K562 (cell line): ENCODE data around the gene HOXB3. TPM values are rescaled to one million over a fixed set of nuclear protein-coding genes. Genes with fewer than 3 reads are reported as not detected.
A peak's percentile ranks its signal among the peaks of the same experiment; 100 is the strongest.

Experiments used
- ATAC-seq: fragments of 200-7000 bp; cut with Tn5 transposase; 3 replicates; pipeline ENCODE4 v1.9.1; 2020; ENCODE audit warnings: moderate library complexity
- BruUV-seq: library from RNA; stranded (reverse); fragments of 400-500 nt; replicated peaks from 2 replicates; lab custom pipeline; 2021; lab: Mats Ljungman, UMichigan
- CTCF ChIA-PET: fragments of 300-600 bp; formaldehyde crosslinking; extraction: SDS; loops from one replicate; lab custom pipeline; 2021; ENCODE audit warnings: low intra/inter-chr PET ratio; lab: Yijun Ruan, JAX
- POLR2A ChIA-PET: fragments of 300-600, 350-650 bp; sonication (Branson Sonifier 250); formaldehyde crosslinking; extraction: SDS; loops from one replicate; lab custom pipeline; 2021; ENCODE audit warnings: antibody characterized with exemption, inconsistent platforms; lab: Yijun Ruan, JAX
- DNase-seq, 4 experiments: peaks; one replicate each; pipeline versions ENCODE4 v3.0.0 to v3.0.0-alpha.2; 2011 to 2018; ENCODE audit warnings: low spot score in 3 of 4, mixed read lengths in 3 of 4; ENCODE audit errors: extremely low read depth in 1 of 4
- FAIRE-seq: peaks from 2 replicates; lab custom pipeline; 2011; peaks lifted over from hg19 to GRCh38; lab: Jason Lieb, UNC
- H2AFZ ChIP-seq: 2 replicates; pipeline ENCODE4 v1.6.0; 2011; ENCODE audit warnings: low read depth, low read length, control low read depth, inconsistent platforms
- H3K27ac ChIP-seq: fragments of 200-600 bp; 3 replicates; pipeline ENCODE4 v1.8.0; 2011; ENCODE audit warnings: low read depth, mild to moderate bottlenecking, control low read depth, inconsistent platforms, low read length, moderate library complexity, mixed read lengths; ENCODE audit errors: extremely low read depth
- H3K27me3 ChIP-seq, 2 experiments: fragments of 300-600 bp in 1 of 2; 2 replicates in 1 of 2; 3 replicates in 1 of 2; pipeline versions ENCODE4 v1.6.0 to v1.8.0; 2011; ENCODE audit warnings: inconsistent platforms in 2 of 2, low read length in 2 of 2, mild to moderate bottlenecking in 1 of 2, mixed read lengths in 1 of 2, moderate library complexity in 1 of 2; ENCODE audit not compliant: control insufficient read depth in 2 of 2, insufficient read depth in 2 of 2
- H3K36me3 ChIP-seq: fragments of 300-600 bp; 3 replicates; pipeline ENCODE4 v1.8.0; 2011; ENCODE audit warnings: mild to moderate bottlenecking, low read length, inconsistent platforms; ENCODE audit not compliant: control insufficient read depth, insufficient read depth
- H3K4me1 ChIP-seq, 2 experiments: fragments of 200-600 bp in 1 of 2; replicated peaks in 1 of 2; 2 replicates in 1 of 2; 3 replicates in 1 of 2; pipeline versions ENCODE4 v1.5.1 to v1.8.0; 2011; ENCODE audit warnings: inconsistent platforms in 2 of 2, low read length in 2 of 2, mild to moderate bottlenecking in 1 of 2, mixed read lengths in 1 of 2, moderate library complexity in 1 of 2; ENCODE audit not compliant: control insufficient read depth in 2 of 2, insufficient read depth in 2 of 2
- H3K4me2 ChIP-seq: 2 replicates; pipeline ENCODE4 v1.6.1; 2011; ENCODE audit warnings: low read length, control low read depth, inconsistent platforms, mixed read lengths; ENCODE audit not compliant: insufficient read depth
- H3K4me3 ChIP-seq: fragments of 200-600 bp; sonication (generic), shearing (Covaris generic); 2 replicates; pipeline ENCODE4 v1.5.1; 2016; ENCODE audit warnings: control low read depth, inconsistent platforms
- H3K79me2 ChIP-seq: fragments of 200-600 bp; 3 replicates; pipeline ENCODE4 v1.8.0; 2011; ENCODE audit warnings: low read length, inconsistent platforms; ENCODE audit not compliant: control insufficient read depth, insufficient read depth
- H3K9ac ChIP-seq, 2 experiments: 2 replicates each; pipeline versions ENCODE4 v1.6.0 to v1.6.1; 2011; ENCODE audit warnings: low read depth in 2 of 2, low read length in 2 of 2, control low read depth in 1 of 2, inconsistent platforms in 1 of 2, mild to moderate bottlenecking in 1 of 2, mixed read lengths in 1 of 2; ENCODE audit not compliant: insufficient read depth in 1 of 2
- H3K9me1 ChIP-seq: one replicate; pipeline ENCODE4 v1.6.0; 2011; ENCODE audit warnings: inconsistent platforms, mild to moderate bottlenecking, low read length, moderate library complexity; ENCODE audit not compliant: control insufficient read depth, insufficient read depth
- H3K9me3 ChIP-seq: replicated peaks from 2 replicates; pipeline ENCODE4 v1.5.1; 2011; ENCODE audit warnings: low read depth, low read length, inconsistent platforms; ENCODE audit not compliant: control insufficient read depth, insufficient read depth
- H4K20me1 ChIP-seq: replicated peaks from 2 replicates; pipeline ENCODE4 v1.6.1; 2011; ENCODE audit warnings: low read length, inconsistent platforms, mixed read lengths; ENCODE audit not compliant: control insufficient read depth, insufficient read depth
- JUNB ChIP-seq: fragments of 450-650 bp; formaldehyde crosslinking; conservative IDR thresholded peaks from 2 replicates; pipeline ENCODE4 v1.4.0; 2020; ENCODE audit warnings: mild to moderate bottlenecking
- RBM14 ChIP-seq: fragments of 200-400 bp; formaldehyde crosslinking; IDR thresholded peaks from 2 replicates; pipeline ENCODE4 v1.6.1; 2018; ENCODE audit warnings: low read depth, mild to moderate bottlenecking, low read length, moderate library complexity, borderline replicate concordance; ENCODE audit not compliant: insufficient read depth
- ZBTB33 ChIP-seq: sonication (generic); formaldehyde crosslinking; IDR thresholded peaks from 2 replicates; pipeline ENCODE4 v1.8.1; 2023; ENCODE audit warnings: mild to moderate bottlenecking, missing genetic modification reagents
- WGBS: fragments of 100-300 bp; shearing (Covaris generic); methylation state at CpG from one replicate; pipeline ENCODE4 v1.1.6; 2016; ENCODE audit warnings: low coverage, mixed read lengths; ENCODE audit not compliant: insufficient coverage; ENCODE audit errors: missing lambda C conversion rate; 5-methylcytosine and 5-hydroxymethylcytosine counted together
- in situ Hi-C: fragments of 300-500 bp; cut with MboI; formaldehyde crosslinking; loops from 4 replicates; pipeline ENCODE4 v1.15.0; 2018; ENCODE audit warnings: inconsistent platforms, mixed read lengths
- intact Hi-C: fragments of 100-400 bp; cut with micrococcal nuclease; formaldehyde crosslinking; loops from 2 replicates; pipeline ENCODE4 v1.14.2; 2022
- polyA plus RNA-seq, 8 experiments: library from polyadenylated mRNA; depleted of rRNA in 4 of 8; stranded (reverse) in 5 of 8; unstranded in 3 of 8; fragments of >200 nt; fragmentation: Nextera tagmentation in 2 of 8; fragmentation: Illumina TruSeq in 1 of 8; extraction: Ambion mirVana in 2 of 8; extraction: Trizol in 1 of 8; gene quantifications; 2 replicates each; pipeline versions ENCODE4 v1.2.1 to v1.2.3, GENCODE V29; 2011 to 2014; ENCODE audit warnings: inconsistent platforms in 1 of 8, missing spikeins in 1 of 8
- total RNA-seq, 7 experiments: library from RNA; depleted of rRNA in 6 of 7; stranded (reverse); fragments of >200 nt in 6 of 7; fragmentation: Illumina TruSeq in 2 of 7; extraction: Trizol in 2 of 7; gene quantifications; 2 replicates each; pipeline versions ENCODE4 v1.2.1 to v1.2.3, GENCODE V29; 2011 to 2021; ENCODE audit warnings: low replicate concordance in 1 of 7

HOXB3 gene
- total and polyA plus RNA-seq, 9 of the 15 experiments (the other 6 are each of a cell fraction or from before 2014, with no cell fraction given): 2.4 to 41.3 (median 20.2) TPM

GRCh38 chr17:48592057-48592514 is 2.0 kb upstream of the HOXB3 start:
- ChIA-PET POLR2A (interaction anchor here (0.9 to 3.7 kb wide), 4 partner anchors 9 to 430 kb away, joined by 3 to 12 read pairs (median 4); no protein-coding TSS in a partner anchor), CTCF (interaction anchor here (0.7 to 2.8 kb wide), 2 partner anchors 256 to 580 kb away, joined by 3 to 19 read pairs; no protein-coding TSS in a partner anchor)
- Histone ChIP-seq H3K27ac (no peak overlapping the region), H3K9ac (no peak overlapping the region), H3K27me3 (no peaks in the 10 kb centered on the region), H3K4me3 (no peak overlapping the region), H4K20me1 (no peaks in the 10 kb centered on the region), H3K9me1 (no peaks in the 10 kb centered on the region), H2AFZ (no peak overlapping the region), H3K9me3 (no peaks in the 10 kb centered on the region), H3K36me3 (no peaks in the 10 kb centered on the region; the same call in 2 of the 3 replicates), H3K4me1 (peaks cover 9 to 33% of the 10 kb centered on the region in 2 experiments; a peak in 3 of 5 replicates), H3K79me2 (no peaks in the 10 kb centered on the region), H3K4me2 (no peak overlapping the region)
- DNase-seq (no peak), ATAC-seq (no peak), FAIRE-seq (no peak)
- 94% methylated on average over 21 of the region's 33 CpGs for WGBS
- in situ Hi-C loops (loop anchor here (5.0 kb wide), 1 partner anchor 255 kb away; no protein-coding TSS in a partner anchor), intact Hi-C loops (no loop called here)
- no TSS peak for BruUV-seq
- no peak for TF ChIP-seq JUNB (CRISPR knock-in tag)
- TF ChIP-seq RBM14: no peak
- TF ChIP-seq ZBTB33 (CRISPR knock-in tag): peak; percentile 89
